Natural killer cell (primary cell): Measurements from ENCODE around the gene HDAC4. TPM values are rescaled to one million over a fixed set of nuclear protein-coding genes. Genes with fewer than 3 reads are reported as not detected.

Source experiments
- ATAC-seq, 3 donors: fragments of 150-1000 bp in 2 of 3; fragments of 200-7000 bp in 1 of 3; cut with Tn5 transposase; 1 replicate in 1 of 3; 2 replicates in 2 of 3; pipeline ENCODE4 v1.10.0; 2021; ENCODE audit warnings: mild to moderate bottlenecking in 2 of 3, moderate library complexity in 2 of 3
- DNase-seq, 2 donors: peaks; one replicate each; pipeline versions ENCODE4 v3.0.0 to v3.0.0-alpha.2; 2013 to 2021; ENCODE audit warnings: mixed read lengths in 1 of 2
- H3K27ac ChIP-seq: one replicate; pipeline ENCODE4 v1.5.1; 2013; ENCODE audit warnings: mild to moderate bottlenecking, low read length
- H3K27me3 ChIP-seq: one replicate; pipeline ENCODE4 v1.6.1; 2013; ENCODE audit warnings: low read length; ENCODE audit not compliant: control insufficient read depth, insufficient read depth
- H3K36me3 ChIP-seq: one replicate; pipeline ENCODE4 v1.6.1; 2013; ENCODE audit warnings: low read length; ENCODE audit not compliant: control insufficient read depth, insufficient read depth
- H3K4me1 ChIP-seq: one replicate; pipeline ENCODE4 v1.6.1; 2013; ENCODE audit warnings: low read length; ENCODE audit not compliant: control insufficient read depth, insufficient read depth
- H3K4me3 ChIP-seq: one replicate; pipeline ENCODE4 v1.5.1; 2013; ENCODE audit warnings: low read length
- H3K9me3 ChIP-seq: one replicate; pipeline ENCODE4 v1.6.1; 2013; ENCODE audit warnings: low read length; ENCODE audit not compliant: control insufficient read depth, insufficient read depth
- H3K27ac Mint-ChIP-seq, 2 donors: one replicate each; pipeline ENCODE4 v1.8.0; 2022; ENCODE audit warnings: mild to moderate bottlenecking in 2 of 2, mixed read lengths in 2 of 2, moderate library complexity in 1 of 2
- H3K27me3 Mint-ChIP-seq, 2 donors: one replicate each; pipeline ENCODE4 v1.8.0; 2022; ENCODE audit warnings: low read depth in 2 of 2, mixed read lengths in 2 of 2
- H3K36me3 Mint-ChIP-seq: one replicate; pipeline ENCODE4 v1.8.0; 2022; ENCODE audit warnings: mixed read lengths
- H3K4me1 Mint-ChIP-seq, 2 donors: one replicate each; pipeline ENCODE4 v1.8.0; 2022; ENCODE audit warnings: mixed read lengths in 2 of 2
- H3K4me3 Mint-ChIP-seq: one replicate; pipeline ENCODE4 v1.8.0; 2022; ENCODE audit warnings: mild to moderate bottlenecking, moderate library complexity, mixed read lengths
- H3K9me3 Mint-ChIP-seq, 2 donors: one replicate each; pipeline ENCODE4 v1.8.0; 2022; ENCODE audit warnings: mixed read lengths in 2 of 2
- CTCF ChIP-seq: fragments of 200-600 bp; IDR thresholded peaks from one replicate; pipeline ENCODE4 v1.8.0; 2022; ENCODE audit warnings: antibody characterized with exemption
- WGBS: methylation state at CpG from one replicate; pipeline ENCODE4 v1.1.7; 2013; ENCODE audit warnings: missing lambda C conversion rate; ENCODE audit not compliant: insufficient coverage; 5-methylcytosine and 5-hydroxymethylcytosine counted together
- intact Hi-C: fragments of 100-400 bp; cut with micrococcal nuclease; formaldehyde crosslinking; loops from one replicate; pipeline ENCODE4 v1.14.2; 2022
- total RNA-seq, 4 donors: library from RNA; stranded (reverse); fragments of 120-200 nt in 1 of 4; gene quantifications; one replicate each; pipeline versions ENCODE4 v1.2.3 to v1.2.4, GENCODE V29; 2013 to 2022

HDAC4 gene
- total RNA-seq, 3 donors from 2014 or later (not counting 1 experiment from before 2014, with no cell fraction given): 74.9 to 105 (median 100) TPM

GRCh38 chr2:239369631-239370161 lies 31.1 kb downstream of the HDAC4 start:
- Histone ChIP-seq H3K4me3 (no peak overlapping the region), H3K36me3 (no peaks in the 10 kb centered on the region), H3K27ac (peak overlapping the region; percentile 66), H3K4me1 (peaks cover 12% of the 10 kb centered on the region), H3K9me3 (no peaks in the 10 kb centered on the region), H3K27me3 (no peaks in the 10 kb centered on the region)
- Mint-ChIP-seq H3K9me3 (no peaks in the 10 kb centered on the region), H3K4me3 (no peak overlapping the region), H3K27ac (no peak overlapping the region), H3K36me3 (no peaks in the 10 kb centered on the region), H3K4me1 (peaks cover 10 to 12% of the 10 kb centered on the region in 2 donors), H3K27me3 (no peaks in the 10 kb centered on the region)
- 67% methylated on average over 20 of the region's 20 CpGs for WGBS
- peak in 1 of 2 donors; percentile 93 for DNase-seq
- TF ChIP-seq CTCF: no peak
- ATAC-seq: peak; percentile 26 to 84 (median 47)
- intact Hi-C loops: no loop called here

- Mint-ChIP-seq H3K36me3 (no peaks in the 10 kb centered on the region), H3K4me3 (no peak overlapping the region), H3K27ac (no peak overlapping the region), H3K9me3 (no peaks in the 10 kb centered on the region), H3K27me3 (no peaks in the 10 kb centered on the region), H3K4me1 (peaks cover 17 to 19% of the 10 kb centered on the region in 2 donors)
- DNase-seq: peak in 1 of 2 donors; percentile 4
- ATAC-seq: no peak
- 89% methylated on average over 17 of the region's 20 CpGs for WGBS
- Histone ChIP-seq H3K9me3 (no peaks in the 10 kb centered on the region), H3K36me3 (no peaks in the 10 kb centered on the region), H3K27ac (peak overlapping the region; percentile 66), H3K4me1 (peaks cover 19% of the 10 kb centered on the region), H3K27me3 (no peaks in the 10 kb centered on the region), H3K4me3 (no peak overlapping the region)
- intact Hi-C loops: no loop called here
- TF ChIP-seq CTCF: no peak
These were observed 31.8 kb downstream of the HDAC4 start for GRCh38 chr2:239368906-239369552.

GRCh38 chr2:239368321-239368720 lies 32.5 kb downstream of the HDAC4 start:
- intact Hi-C loops: no loop called here
- no peak for ATAC-seq
- Histone ChIP-seq H3K27ac (no peak overlapping the region), H3K27me3 (no peaks in the 10 kb centered on the region), H3K36me3 (no peaks in the 10 kb centered on the region), H3K4me3 (no peak overlapping the region), H3K9me3 (no peaks in the 10 kb centered on the region), H3K4me1 (peaks cover 26% of the 10 kb centered on the region)
- WGBS: 90% methylated on average over 9 of the region's 9 CpGs
- Mint-ChIP-seq H3K36me3 (no peaks in the 10 kb centered on the region), H3K27me3 (no peaks in the 10 kb centered on the region), H3K4me1 (peaks cover 24 to 26% of the 10 kb centered on the region in 2 donors), H3K27ac (no peak overlapping the region), H3K4me3 (no peak overlapping the region), H3K9me3 (no peaks in the 10 kb centered on the region)
- no peak for TF ChIP-seq CTCF
- DNase-seq: no peak
